HL-60 (cell line): Measurements from ENCODE around the gene C1S.

Experiments
- POLR2AphosphoS5 ChIP-seq: IDR thresholded peaks from 2 replicates; pipeline ENCODE4 v1.6.1; 2012; ENCODE audit warnings: low read depth
- REST ChIP-seq: IDR thresholded peaks from 2 replicates; pipeline ENCODE4 v1.6.1; 2012; ENCODE audit warnings: low read depth; ENCODE audit not compliant: insufficient replicate concordance
- TF ChIP-seq, protein P1 (sequence below): IDR thresholded peaks from one replicate; pipeline ENCODE4 v1.5.1; 2011; ENCODE audit warnings: low read length, control low read depth, inconsistent platforms; ENCODE audit not compliant: insufficient read depth

DNA sequence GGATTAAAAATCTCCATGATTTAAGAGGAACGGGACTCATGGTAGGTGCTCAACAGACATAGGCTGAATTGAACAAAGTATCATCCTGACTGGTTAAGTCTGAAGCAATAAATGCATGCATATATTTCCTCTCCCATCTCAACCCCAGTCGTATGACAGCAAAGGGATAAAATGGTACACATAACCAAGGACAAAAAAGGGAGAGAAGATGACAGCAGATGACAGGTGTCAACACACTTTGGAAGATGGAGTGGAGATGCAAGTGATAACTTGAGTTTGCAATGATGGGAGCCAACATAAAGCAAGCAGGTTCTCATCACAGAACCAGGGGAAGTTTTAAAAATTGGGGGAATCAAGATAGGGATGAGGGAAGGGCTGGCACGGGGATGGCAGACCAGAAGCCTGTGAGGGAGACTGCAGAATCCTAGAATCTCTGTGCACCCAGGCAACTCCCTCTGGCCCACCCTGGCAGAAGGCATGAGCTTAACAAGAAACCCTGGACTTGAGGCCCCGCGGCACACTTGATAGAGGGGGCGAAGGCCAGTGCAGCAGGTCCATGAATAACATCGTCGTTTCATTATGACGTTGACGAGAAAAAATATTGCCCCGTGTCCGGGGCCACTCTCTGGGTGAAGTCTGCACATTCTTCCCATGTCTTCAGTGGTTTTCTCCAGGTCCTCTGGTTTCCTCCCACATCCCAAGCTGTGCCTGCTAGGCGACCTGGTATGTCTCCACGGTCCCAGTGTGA, 43.5 kb downstream of the C1S start:
- TF ChIP-seq REST, result no peak
- TF ChIP-seq, protein P1, sequence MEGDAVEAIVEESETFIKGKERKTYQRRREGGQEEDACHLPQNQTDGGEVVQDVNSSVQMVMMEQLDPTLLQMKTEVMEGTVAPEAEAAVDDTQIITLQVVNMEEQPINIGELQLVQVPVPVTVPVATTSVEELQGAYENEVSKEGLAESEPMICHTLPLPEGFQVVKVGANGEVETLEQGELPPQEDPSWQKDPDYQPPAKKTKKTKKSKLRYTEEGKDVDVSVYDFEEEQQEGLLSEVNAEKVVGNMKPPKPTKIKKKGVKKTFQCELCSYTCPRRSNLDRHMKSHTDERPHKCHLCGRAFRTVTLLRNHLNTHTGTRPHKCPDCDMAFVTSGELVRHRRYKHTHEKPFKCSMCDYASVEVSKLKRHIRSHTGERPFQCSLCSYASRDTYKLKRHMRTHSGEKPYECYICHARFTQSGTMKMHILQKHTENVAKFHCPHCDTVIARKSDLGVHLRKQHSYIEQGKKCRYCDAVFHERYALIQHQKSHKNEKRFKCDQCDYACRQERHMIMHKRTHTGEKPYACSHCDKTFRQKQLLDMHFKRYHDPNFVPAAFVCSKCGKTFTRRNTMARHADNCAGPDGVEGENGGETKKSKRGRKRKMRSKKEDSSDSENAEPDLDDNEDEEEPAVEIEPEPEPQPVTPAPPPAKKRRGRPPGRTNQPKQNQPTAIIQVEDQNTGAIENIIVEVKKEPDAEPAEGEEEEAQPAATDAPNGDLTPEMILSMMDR, result no peak
- no peak for TF ChIP-seq POLR2AphosphoS5
